HG03103 (cell line): ENCODE results near the gene CCL11.
"Not testable (repeated sequence)": the region's sequence is repeated elsewhere in the genome, so short reads cannot be mapped to it uniquely, and the experiment has no call there.

Source experiments
- ATAC-seq: cut with Tn5 transposase; IDR thresholded peaks from one replicate; pipeline ENCODE4 v1.9.1; 2021; ENCODE audit warnings: low read depth; ENCODE audit not compliant: unreplicated experiment

CCL11 gene

GRCh38 chr17:34305606-34306005 lies 20.1 kb downstream of the CCL11 start:
- no peak for ATAC-seq

GRCh38 chr17:34306466-34306865 lies 20.9 kb downstream of the CCL11 start:
- no peak for ATAC-seq

- ATAC-seq = no peak
These were observed 21.6 kb downstream of the CCL11 start for GRCh38 chr17:34307110-34307509.

GRCh38 chr17:34308371-34308770 lies 22.8 kb downstream of the CCL11 start:
- ATAC-seq = no peak

GRCh38 chr17:34311291-34311690 lies 25.7 kb downstream of the CCL11 start:
- ATAC-seq = no peak

DNA sequence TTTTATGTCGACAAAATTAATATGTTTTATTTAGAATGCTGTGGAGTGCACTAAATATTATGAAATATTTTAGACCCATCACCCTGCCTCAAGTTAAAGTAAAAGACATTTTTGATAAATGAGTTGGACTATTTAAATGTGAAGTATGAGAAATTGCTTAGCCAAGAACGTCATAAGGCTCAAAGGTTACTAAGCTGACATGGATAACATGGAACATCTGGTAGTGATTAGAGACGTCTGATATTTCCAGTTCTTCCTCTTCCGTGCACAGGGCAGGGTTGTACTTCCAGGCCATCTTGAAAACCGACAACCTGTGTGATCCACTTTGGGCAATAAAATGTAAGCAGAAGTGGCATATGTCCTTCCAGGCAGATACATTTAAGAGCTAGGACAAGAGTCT lies 26.5 kb downstream of the CCL11 start:
- ATAC-seq = no peak

- ATAC-seq = no peak
These were observed 27.6 kb downstream of the CCL11 start for GRCh38 chr17:34313164-34313563.

- ATAC-seq = no peak
These were observed 28.7 kb downstream of the CCL11 start for GRCh38 chr17:34314279-34314678.

DNA sequence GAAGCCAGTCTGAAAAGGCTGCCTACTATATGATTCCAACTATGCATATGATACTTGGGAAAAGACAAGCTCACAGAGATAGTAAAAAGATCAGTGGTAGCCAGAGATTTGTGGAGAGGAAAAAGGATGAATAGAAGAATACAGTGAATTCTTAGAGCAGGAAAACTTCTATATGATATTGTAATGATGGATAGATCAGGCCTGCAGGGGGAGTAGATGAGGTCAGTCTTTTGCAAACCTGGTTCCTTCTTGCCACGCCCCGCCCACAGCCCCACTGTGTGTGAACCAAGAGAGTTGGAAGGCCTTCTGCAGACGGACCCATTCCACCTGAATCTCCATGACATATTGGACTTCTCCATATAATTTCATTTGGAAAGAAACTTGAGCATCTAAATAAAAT lies 32.9 kb downstream of the CCL11 start:
- no peak for ATAC-seq

DNA sequence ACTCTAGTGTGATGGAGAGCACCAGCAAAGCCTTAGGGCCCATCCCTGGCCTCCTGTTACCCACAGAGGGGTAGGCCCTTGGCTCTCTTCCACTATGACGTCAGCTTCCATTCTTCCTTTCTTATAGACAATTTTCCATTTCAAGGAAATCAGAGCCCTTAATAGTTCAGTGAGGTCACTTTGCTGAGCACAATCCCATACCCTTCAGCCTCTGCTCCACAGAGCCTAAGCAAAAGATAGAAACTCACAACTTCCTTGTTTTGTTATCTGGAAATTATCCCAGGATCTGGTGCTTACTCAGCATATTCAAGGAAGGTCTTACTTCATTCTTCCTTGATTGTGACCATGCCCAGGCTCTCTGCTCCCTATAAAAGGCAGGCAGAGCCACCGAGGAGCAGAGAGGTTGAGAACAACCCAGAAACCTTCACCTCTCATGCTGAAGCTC lies 33.5 kb downstream of the CCL11 start, which contains the start of gene CCL8:
CCL8 (plus strand) TSS at position 397 of the 445 bp plus-strand sequence. CDS start 67 bp downstream, outside the sequence.
- ATAC-seq = no peak

DNA sequence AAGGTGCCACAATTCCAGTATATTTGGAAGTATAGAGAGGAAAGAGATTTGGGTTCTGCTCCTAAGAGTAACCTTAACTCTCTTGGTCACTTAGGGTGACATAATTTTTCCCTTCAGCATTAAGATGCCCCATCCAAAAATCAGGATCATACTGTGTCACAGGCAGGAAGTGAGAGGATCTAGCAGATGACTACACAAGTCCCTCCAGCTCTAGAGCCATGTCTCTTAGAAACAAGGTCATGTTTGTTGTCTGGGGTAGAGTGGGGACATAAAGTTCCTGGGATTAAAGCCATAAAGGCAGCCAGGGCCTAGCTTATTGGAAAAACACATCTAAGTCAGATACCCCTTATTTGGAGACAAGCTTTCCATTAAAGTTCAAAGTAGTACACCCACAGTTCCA lies 36.4 kb downstream of the CCL11 start:
- ATAC-seq = no peak

DNA sequence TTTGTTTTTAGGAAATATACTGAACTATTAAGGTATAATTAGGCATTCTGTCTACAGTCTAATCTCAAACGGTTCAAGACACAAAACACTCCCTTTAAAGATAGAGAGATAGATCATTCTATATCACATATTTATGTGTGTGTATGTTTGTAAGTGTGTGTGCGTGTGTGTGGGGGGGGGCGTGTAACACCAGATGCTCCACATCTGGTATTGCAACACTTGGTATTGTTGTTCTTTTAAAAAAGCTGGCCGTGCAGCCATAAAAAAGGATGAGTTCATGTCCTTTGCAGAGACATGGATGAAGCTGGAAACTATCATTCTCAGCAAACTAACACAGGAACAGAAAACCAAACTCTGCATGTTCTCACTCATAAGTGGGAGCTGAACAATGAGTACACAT lies 42.0 kb downstream of the CCL11 start:
- not testable (repeated sequence) for ATAC-seq

GRCh38 chr17:34337701-34338100 lies 52.2 kb downstream of the CCL11 start:
- ATAC-seq = no peak
